ENCODE measurements around the gene AEN. TPM values are rescaled to one million over a fixed set of nuclear protein-coding genes. Genes with fewer than 3 reads are reported as not detected.

AEN gene
- total RNA-seq, 1 donor = 36.6 TPM

DNA sequence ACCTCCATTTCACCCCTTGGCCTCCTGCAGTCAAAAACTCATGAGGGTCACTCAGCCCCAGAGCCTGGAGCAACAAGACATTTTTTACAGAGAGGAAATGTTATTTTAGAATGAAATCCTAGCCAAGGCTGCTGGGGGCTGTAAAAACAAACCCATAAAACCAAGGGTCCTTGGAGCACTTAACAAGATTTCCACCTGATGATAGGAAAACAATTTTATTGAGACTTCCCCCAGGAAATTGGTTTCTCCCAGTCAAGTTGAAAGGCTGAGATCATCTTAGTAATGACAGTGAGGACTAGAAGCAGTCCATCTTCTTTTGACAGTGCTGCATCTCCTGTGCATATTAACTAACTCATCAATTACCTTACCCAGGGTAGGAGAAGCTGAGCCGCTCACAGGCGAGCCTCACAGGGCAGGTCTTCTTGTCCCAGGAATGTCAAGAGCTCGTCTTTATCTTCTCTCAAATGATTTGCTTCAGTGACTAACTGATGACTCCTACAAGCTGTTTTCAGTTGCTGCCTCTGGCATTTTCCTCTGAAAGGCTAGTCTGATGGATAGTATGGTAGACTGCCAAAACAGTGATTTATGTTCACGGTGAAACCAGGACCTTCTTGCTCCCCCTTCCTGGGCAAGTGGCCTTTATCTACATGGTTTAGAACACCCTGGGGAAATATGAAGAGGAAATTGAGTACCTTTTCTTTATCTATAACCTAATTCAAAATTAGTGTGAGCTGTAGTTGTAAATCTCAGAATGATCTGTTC is 34.6 kb upstream of the AEN start:
- DNase-seq (ENCODE audit: low read depth) = peak; percentile 37
- H3K4me3 ChIP-seq (ENCODE audit: low read depth, low read length) = no peak overlapping the region
- TF ChIP-seq, protein P1, sequence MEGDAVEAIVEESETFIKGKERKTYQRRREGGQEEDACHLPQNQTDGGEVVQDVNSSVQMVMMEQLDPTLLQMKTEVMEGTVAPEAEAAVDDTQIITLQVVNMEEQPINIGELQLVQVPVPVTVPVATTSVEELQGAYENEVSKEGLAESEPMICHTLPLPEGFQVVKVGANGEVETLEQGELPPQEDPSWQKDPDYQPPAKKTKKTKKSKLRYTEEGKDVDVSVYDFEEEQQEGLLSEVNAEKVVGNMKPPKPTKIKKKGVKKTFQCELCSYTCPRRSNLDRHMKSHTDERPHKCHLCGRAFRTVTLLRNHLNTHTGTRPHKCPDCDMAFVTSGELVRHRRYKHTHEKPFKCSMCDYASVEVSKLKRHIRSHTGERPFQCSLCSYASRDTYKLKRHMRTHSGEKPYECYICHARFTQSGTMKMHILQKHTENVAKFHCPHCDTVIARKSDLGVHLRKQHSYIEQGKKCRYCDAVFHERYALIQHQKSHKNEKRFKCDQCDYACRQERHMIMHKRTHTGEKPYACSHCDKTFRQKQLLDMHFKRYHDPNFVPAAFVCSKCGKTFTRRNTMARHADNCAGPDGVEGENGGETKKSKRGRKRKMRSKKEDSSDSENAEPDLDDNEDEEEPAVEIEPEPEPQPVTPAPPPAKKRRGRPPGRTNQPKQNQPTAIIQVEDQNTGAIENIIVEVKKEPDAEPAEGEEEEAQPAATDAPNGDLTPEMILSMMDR (IDR thresholded peaks at IDR 0.05; ENCODE audit: insufficient read depth, low read length) = no peak

DNA sequence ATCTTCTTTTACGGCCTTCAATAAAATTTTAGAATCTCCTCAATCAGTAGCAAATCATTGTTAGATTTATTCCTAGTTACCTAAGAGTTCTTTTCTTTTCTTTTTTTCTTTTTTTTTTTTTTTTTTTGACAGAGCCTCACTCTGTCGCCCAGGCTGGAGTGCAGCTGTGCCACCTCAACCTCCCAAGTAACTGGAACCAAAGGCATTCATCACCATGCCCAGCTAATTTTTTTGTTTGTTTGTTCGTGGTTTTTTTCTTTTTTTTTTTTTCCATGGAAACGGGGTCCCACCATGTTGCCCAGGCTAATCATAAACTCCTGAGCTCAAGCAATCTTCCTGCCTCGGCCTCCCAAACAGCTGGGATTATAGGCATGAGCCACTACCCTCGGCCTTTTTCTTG is 30.4 kb upstream of the AEN start:
- DNase-seq (ENCODE audit: low read depth) = no peak
- H3K4me3 ChIP-seq (ENCODE audit: low read depth, low read length) = no peak overlapping the region
- TF ChIP-seq, protein P1 (IDR thresholded peaks at IDR 0.05; ENCODE audit: insufficient read depth, low read length) = no peak

DNA sequence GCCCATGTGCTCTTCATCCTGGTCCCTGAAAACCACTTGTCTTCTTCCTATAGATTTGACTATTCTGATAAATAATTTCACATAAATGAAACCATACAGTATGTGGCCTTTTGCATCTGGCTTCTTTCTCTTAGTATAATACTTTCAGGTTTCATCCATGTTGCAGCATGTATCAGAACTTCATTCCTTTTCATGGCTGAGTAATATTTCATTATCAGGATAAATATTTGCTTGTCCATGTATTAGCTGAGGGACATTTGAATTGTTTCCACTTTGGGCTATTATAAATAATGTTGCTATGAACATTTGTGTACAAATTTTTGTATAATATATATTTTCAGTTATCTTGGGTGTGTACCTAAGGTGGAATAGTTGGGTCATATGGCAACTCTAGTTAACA is 29.8 kb upstream of the AEN start:
- no peak for DNase-seq (ENCODE audit: low read depth)
- TF ChIP-seq, protein P1 (IDR thresholded peaks at IDR 0.05; ENCODE audit: insufficient read depth, low read length) = no peak
- no peak overlapping the region for H3K4me3 ChIP-seq (ENCODE audit: low read depth, low read length)

DNA sequence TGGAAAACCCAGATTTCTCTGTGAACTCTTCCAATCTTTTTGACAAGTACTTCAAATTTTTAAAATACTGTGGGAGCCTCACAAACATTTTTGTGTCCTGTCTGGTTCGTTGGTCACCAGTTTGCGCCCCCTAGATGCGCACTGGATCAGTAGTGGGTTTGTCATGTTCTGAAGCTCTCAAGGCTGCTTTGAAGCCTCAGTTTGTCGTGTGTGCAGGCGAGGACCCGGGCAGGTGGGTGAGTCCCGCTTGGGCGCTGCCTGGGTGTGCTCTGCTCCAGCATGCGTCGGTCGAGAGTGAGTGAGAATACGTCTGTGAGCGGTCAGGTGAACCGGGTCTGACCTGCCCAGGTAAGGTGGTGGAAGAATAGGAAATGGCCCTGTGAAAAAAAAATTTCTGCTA is 17.3 kb upstream of the AEN start:
- H3K4me3 ChIP-seq (ENCODE audit: low read depth, low read length) = no peak overlapping the region
- TF ChIP-seq, protein P1 (IDR thresholded peaks at IDR 0.05; ENCODE audit: insufficient read depth, low read length) = no peak
- no peak for DNase-seq (ENCODE audit: low read depth)

DNA sequence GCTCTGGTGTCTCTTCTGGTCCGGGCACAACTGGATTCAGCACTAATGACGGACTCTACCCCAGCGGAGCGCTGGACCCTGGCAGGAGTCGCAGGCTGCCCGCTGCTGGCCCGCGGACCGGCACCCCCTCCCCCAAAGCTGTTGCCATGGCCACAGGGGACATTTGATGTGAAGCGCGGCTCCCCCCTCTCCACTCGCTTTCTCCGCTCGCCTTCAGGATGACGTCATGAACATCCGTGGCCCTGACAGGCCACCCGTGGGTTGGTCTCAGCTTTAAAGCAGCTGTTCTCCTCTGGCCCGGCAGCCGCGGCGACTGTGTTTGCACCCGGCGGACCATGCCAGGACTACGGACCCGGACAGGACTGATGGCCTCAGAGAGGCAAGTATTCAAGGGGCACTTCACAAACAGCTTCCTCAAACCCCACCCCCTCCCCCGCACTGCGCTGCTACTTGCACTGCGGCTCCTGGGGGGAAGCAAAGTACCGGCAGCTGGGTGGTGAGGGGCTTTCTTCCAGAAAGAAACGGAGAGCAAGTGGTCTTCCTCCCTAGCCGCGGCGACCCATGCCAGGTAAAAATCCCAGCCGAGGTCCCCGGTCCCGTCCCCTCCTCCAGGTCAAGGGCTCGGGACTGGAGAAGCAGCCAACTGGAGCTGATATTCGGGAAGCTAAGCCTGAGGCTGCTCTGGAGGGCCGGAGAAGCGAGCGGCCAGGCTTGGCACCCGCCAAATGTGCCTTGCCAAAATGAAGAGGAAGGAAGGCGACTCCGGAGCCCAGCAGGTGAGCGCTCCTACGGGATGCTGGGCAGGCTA is 16.6 kb upstream of the AEN start:
- TF ChIP-seq, protein P1 (IDR thresholded peaks at IDR 0.05; ENCODE audit: insufficient read depth, low read length) = no peak
- DNase-seq (ENCODE audit: low read depth) = no peak
- H3K4me3 ChIP-seq (ENCODE audit: low read depth, low read length) = no peak overlapping the region

DNA sequence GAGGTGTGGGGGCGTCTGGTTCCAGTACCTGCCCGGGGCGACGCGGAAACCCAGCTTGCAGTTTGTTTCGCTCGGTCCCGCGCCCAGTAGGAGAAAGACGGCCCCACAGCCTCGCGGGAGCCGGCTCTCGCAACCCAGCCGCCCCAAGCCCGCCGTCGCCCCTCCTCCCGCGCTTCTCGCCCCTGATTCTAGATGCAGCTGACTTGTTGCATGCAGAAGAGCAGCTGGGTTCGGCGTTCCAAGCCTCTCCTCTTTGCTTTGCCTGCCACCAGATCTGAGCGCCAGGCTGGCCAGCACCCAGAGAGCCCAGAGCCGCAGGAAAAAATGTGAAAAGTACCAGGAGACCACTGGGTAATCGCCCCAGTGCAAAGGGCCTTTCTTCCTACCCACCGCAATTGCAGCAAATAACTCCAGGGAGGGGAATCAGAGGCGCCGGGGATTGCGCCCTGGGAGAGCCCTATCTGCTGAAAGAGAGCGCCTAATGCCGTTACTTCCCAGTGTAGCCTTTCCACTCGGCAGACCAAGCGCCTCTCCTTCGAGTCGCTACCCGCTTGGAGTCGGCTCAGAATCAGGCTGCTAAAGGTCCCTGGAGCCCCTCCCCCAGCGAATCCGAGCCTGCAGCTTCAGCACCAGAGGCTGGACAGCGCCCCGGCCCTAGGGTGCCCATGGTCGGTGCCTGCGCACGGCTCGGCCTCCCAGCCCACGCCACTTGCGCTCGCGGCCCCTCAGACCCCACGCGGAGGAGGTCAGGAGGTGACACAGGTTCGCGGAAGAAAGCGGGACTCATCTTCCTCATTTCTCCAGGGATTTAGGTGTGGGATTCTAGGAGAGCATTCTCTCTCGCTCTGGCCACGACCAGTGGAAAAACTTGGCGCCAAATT is 15.7 kb upstream of the AEN start:
- no peak overlapping the region for H3K4me3 ChIP-seq (ENCODE audit: low read depth, low read length)
- peak; percentile 34 for DNase-seq (ENCODE audit: low read depth)
- TF ChIP-seq, protein P1 (IDR thresholded peaks at IDR 0.05; ENCODE audit: insufficient read depth, low read length) = no peak

All from fibroblast of the aortic adventitia (primary cell).